ENCODE results near the gene SMIM21.

The SMIM21 gene

DNA sequence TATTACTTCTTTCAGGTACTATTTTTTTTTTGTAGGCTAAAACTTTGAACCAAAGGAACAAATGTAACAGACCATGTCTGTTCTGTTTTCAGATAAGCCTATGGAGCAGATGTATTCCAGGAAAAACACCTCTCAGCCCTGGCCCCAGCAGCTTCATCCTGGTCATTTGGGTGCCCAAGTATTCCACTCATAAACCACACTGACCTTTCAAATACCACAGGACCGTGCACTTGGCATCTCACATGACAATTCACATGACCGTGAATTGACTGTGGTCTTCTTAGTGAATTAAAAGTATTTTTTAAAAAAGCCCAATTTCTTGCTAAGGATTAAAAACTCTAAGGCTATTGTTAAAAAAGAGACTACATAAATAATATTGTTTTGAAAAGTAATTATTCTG lies 50.2 kb downstream of the SMIM21 start:
- DNase-seq (ENCODE audit: low spot score): no peak

GRCh38 chr18:75376004-75376403 lies 51.5 kb downstream of the SMIM21 start:
- DNase-seq (ENCODE audit: low spot score): no peak

DNA sequence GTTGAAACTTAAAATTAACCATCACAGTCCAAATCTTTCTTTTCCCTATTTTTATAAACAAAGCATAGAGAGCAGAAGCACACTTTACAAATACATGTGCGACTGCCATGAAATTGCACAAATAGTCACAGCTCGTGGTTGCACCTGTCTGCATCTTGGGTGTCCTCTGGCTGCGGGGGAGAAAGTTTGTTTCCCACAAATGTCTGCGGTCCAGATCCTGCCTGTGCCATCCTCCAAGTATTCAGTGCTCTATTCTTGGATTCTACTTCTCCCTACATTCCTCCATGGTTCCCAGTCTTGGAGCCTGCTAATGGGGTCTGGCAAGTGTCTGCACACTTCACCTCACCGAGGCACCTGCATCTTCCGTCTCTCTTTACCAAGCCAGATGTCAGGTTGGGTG lies 52.2 kb downstream of the SMIM21 start:
- DNase-seq (ENCODE audit: low spot score): no peak

DNA sequence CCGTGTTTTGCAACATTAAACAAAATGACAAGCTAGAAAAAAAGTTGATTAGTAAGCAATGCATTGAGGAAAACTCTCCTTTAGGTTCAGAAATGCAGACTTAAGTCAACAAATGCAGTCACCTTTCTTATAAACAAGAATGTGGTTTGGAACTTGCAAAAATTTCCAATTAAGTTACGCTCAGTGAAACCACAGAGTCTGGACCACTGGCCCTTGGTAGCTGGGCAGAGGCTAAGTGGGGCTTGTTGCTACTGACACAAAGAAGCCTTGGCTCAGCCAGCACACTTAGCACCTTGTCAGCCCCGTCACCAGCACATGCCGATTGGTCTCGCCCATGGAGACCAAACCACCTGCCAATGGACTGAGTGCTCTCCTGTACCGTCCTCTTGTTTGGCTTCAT lies 53.0 kb downstream of the SMIM21 start:
- no peak for DNase-seq (ENCODE audit: low spot score)

DNA sequence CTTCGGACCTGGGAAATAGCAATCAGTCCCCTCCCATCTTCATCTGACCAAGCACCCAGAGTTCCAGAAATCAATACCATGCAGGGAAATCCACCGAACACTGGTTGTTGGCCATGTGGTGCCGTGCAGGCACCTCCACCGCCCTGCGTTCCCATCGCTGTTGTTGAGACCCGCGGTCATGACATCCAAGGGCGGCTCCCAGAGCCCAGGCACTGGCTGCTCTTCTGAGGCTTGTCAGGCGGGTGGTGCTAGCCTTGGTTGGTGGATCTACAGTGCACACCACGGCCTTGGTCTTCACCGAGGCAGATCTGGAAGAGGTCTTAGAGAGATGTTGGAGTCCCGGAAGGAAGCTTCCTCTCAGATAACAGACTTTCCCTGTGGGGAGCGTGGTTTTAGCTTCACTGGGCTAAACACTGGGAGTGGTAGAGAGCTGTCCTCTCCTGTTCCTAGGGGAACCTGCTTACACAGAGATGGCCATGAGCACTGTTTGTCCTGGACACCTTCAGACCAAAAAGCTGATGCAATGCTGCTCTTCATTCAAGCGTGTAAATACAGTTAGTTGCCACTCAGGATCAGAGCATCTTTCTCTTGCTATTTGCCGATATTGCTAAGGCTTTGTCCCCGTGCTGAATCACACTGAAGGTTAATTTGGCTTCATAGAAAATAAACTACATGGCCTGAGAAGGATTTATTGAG lies 58.3 kb downstream of the SMIM21 start:
- DNase-seq (ENCODE audit: low spot score): no peak

DNA sequence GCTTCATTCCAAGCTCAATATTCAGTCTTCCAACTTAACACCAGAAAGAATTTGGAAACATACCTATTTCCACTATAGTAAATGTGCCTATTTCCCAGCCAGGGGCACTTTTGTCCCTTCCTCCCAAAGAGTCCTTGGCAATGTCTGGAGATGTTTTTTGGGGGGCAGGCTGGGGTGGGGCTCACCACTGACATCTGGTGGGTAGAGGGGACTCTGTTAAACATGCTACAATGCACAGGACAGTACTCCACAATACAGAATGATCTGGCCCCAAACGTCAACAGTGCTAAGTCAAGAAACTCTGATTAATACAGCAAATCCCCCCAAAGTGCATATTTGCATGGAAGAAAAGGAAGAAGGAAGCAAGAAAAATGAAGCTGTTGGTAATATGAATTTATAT lies 61.7 kb downstream of the SMIM21 start:
- DNase-seq (ENCODE audit: low spot score): no peak

- DNase-seq (ENCODE audit: low spot score): no peak
Observed at GRCh38 chr18:75365254-75365629, 62.3 kb downstream of the SMIM21 start.

GRCh38 chr18:75364512-75365253 lies 62.8 kb downstream of the SMIM21 start:
- DNase-seq (ENCODE audit: low spot score): no peak

DNA sequence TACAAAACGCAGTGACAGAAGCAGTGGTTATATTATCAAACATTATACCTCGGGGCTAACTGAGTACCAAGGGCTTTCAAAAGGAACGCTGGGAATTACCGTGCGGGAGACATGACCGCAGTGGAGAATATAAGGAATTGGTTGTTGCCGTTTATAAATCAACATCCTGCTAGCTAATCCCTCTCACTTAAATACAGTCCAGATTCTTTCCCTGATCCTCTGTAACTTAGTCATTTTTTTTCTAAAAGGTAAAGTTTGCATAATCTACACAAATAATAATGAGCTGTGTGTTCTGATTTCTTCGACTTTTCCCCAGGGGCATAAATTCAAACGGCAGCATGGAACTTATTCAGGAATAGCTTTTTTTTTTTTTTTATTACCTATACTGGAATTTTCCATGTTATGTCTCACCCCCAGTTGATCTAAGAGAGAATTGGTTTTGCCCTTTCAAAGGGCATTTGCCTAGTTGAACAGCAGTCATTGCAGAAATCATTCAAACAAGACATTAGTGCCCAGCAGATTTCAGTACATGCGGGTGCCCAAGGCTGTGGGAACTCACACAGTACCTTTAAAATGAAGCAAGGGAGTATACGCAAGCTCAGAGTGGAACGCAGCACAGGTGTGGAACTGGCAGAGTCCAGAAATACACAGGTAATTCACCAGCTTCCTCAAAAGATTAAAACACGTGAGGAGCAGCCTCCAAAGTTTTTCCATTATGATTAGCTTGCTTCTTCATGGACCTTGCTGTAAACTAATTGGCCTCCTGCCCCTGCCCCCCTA lies 63.9 kb downstream of the SMIM21 start:
- DNase-seq (ENCODE audit: low spot score): no peak

- no peak for DNase-seq (ENCODE audit: low spot score)
Observed at GRCh38 chr18:75362435-75362834, 65.1 kb downstream of the SMIM21 start.

DNA sequence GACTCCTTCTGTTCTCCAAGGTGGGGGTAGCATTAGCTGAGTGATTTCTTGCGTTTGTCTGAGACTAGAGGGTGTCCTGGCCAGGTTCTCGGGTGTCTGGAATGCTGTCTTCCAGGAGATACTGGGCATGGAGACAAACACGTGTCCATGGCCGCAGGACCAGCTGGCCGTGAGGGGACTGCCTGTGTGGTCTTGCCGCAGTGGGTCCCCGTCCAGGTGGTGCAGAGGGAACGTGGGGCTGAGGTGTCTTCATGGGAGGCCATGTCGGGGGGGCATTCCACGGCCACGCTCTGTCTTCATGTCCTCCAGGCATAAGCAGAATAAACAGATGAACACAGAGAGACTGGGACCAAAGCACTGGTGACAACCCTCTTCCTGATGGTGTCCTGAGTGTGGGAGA lies 66.6 kb downstream of the SMIM21 start:
- no peak for DNase-seq (ENCODE audit: low spot score)

- DNase-seq (ENCODE audit: low spot score): no peak
Observed at GRCh38 chr18:75360215-75360614, 67.3 kb downstream of the SMIM21 start.
